HG02885 (cell line): ENCODE data around the gene ANGEL1.

Experiments
- ATAC-seq: cut with Tn5 transposase; IDR thresholded peaks from one replicate; pipeline ENCODE4 v1.9.1; 2021; ENCODE audit warnings: mild to moderate bottlenecking; ENCODE audit not compliant: unreplicated experiment, poor library complexity

ANGEL1 gene

GRCh38 chr14:76780058-76780345 is 32.7 kb downstream of the ANGEL1 start:
- no peak for ATAC-seq

GRCh38 chr14:76779221-76780057 is 33.2 kb downstream of the ANGEL1 start:
- no peak for ATAC-seq

GRCh38 chr14:76778546-76779215 is 34.0 kb downstream of the ANGEL1 start:
- no peak for ATAC-seq

- no peak for ATAC-seq
These were observed 35.0 kb downstream of the ANGEL1 start for GRCh38 chr14:76777721-76778120.

DNA sequence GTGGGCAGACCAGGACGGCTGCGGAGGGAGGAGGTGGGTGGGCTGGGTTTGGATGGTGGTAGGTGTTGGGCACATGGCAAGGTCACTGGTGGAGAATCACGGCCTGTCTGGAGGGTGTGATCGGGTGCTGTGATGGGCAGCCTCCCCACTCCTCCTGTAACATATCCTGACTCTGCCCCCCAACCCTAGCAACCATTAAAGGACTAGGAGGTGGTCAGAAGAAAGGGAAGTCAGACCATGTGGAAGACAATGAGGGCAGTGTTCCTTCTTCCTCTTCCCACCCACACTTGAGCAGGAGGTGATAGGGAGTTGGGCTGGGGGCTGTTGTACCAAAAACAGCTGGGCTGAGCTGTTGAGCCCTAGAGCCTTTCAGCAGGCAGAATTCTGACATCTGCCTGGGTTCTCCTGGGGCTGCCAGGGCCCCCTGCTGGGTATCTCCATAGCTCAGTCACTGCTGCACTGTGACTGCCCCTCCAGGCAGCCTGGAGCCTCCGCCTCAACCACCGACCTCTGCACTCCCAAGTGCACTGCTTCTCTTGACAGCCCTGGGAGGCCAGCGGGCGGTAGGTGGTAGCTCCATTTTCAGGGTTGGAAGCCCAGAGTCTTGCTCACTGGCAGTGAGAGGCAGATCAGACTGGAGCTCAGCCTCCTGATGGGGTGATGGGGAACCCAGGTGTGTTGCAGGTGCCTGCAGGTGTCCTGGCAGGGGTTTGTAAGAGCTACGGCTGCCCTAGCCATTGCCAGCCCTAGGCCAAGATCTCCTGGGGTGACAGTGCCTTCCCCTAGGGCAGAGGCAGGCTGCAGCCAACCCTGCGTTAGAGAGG is 36.0 kb downstream of the ANGEL1 start:
- ATAC-seq = no peak

DNA sequence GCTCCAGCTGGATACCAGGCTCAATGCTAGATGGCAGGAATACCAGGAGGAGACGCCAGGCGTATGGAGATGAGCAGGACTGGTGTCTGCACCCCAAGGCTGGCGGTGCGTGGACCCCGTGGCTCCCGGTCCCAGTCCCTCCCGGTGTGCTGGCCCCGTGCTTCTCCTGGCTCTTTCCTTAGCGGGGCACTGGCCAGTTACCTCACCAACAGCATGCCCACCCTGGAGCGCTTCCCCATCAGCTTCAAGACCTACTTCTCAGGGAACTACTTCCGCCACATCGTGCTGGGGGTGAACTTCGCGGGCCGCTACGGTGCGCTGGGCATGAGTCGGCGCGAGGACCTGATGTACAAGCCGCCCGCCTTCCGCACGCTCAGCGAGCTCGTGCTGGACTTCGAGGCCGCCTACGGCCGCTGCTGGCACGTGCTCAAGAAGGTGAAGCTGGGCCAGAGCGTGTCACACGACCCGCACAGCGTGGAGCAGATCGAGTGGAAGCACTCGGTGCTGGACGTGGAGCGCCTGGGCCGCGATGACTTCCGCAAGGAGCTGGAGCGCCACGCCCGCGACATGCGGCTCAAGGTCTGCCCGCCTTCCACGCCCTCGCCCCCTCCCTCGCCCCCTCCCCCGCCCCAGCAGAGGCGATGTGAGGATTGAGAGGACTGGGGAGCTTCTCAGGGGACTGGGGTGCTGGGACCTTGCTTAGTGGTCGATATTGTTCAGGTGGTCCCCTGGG is 36.8 kb downstream of the ANGEL1 start:
- no peak for ATAC-seq

GRCh38 chr14:76774821-76775694 is 37.6 kb downstream of the ANGEL1 start:
- ATAC-seq = no peak

DNA sequence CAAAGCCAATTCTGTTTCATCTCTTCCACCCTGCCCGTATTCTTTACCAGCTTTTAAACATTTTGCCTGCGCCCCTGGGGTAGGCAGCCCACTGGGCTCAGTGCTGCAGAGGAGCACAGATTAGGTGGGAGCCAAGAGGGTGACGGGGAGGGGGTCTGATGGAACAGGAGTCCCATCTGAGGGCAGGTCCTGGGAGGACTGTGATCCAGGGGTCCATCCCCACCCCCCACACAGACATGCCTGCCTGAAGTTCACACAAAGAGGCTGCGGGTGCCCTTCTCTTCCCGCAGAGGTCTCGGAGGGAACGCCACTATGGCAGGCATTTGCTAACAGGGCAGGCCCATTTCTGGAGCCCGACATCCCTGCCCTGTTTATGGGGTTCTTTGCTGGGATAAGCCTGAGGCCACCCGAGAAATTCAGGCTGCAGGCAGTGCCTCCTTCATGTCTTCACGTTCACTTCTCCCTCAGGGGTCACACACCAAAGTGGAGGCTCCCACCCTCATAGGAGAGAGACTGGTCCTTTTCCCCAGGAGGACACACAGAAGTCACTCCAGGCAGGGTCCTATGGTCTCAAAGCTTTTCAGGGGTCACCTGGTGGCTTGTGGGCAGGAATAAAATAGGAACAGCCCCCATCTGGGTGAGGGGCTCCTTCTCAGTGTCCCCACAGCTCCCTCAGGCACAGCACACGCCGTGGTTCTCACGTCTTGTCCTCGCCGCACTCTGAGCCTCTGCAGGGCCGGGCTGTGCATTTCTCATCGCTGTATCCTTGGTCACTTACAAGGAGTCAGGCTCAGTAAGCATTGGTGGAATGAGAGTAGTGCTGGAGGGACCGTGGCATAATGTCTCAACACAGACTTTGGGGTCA is 38.5 kb downstream of the ANGEL1 start:
- ATAC-seq = no peak

- no peak for ATAC-seq
These were observed 39.3 kb downstream of the ANGEL1 start for GRCh38 chr14:76773188-76773885.

- no peak for ATAC-seq
These were observed 40.1 kb downstream of the ANGEL1 start for GRCh38 chr14:76772300-76773187.

GRCh38 chr14:76771437-76771980 is 41.2 kb downstream of the ANGEL1 start:
- no peak for ATAC-seq

- ATAC-seq = no peak
These were observed 41.9 kb downstream of the ANGEL1 start for GRCh38 chr14:76770521-76771436.

GRCh38 chr14:76769636-76770292 is 42.9 kb downstream of the ANGEL1 start:
- no peak for ATAC-seq

DNA sequence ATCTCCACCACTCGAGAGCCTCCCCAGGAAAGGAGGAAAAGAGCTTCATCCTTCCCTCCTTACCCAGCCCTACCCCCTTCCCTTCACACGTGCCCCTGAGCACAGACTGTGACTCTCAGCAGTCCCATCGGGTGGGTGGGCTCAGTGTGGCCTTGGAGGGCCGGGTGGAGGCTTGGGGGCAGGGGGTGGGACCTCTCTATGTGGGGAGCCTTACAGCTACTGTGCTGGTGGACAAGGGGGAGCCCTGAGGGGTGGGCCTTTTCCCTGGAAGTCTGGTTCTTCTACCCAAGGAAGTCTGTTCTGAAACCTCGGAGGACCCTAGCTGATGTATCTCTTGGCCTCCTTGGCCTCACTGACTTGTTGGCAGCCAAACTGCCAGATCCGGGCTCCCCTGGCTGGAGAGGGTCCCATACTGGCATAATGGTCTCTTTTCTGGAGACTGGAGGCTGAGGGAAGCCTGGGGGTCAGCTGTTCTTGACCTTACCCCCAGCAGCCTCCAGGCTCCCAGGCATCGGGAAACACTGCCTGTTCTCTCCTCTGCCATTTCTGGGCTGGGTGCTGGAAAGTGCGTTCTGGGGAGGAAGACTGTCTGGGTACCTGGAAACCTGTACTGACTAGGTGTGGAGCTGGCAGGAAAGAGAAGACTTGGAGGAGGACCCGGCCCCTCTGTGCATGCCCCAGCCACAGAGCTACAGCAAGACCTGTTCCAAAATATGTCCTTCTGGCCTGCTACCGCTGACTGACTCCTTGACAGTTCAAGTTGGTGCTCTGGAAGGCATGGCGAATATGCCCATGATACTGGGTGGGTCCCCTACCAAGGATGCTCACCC is 43.8 kb downstream of the ANGEL1 start:
- ATAC-seq = no peak
